Activated naive CD4-positive, alpha-beta T cell treated with anti-CD3 and anti-CD28 coated beads, Interleukin-2, amount 50 U/mL, for 24 hours (primary cell): ENCODE data around the gene UBAP2.
"Not testable (repeated sequence)": the region's sequence is repeated elsewhere in the genome, so short reads cannot be mapped to it uniquely, and the experiment has no call there.

Experiments used
- H3K27ac Mint-ChIP-seq: one replicate; pipeline ENCODE4 v1.8.0; 2021; ENCODE audit warnings: mild to moderate bottlenecking, mixed read lengths
- H3K27me3 Mint-ChIP-seq: one replicate; pipeline ENCODE4 v1.8.0; 2021; ENCODE audit warnings: mixed read lengths
- H3K36me3 Mint-ChIP-seq: one replicate; pipeline ENCODE4 v1.8.0; 2021; ENCODE audit warnings: mixed read lengths
- H3K4me1 Mint-ChIP-seq: one replicate; pipeline ENCODE4 v1.8.0; 2021; ENCODE audit warnings: mixed read lengths
- H3K4me3 Mint-ChIP-seq: one replicate; pipeline ENCODE4 v1.8.0; 2021; ENCODE audit warnings: mild to moderate bottlenecking, mixed read lengths
- H3K9me3 Mint-ChIP-seq: one replicate; pipeline ENCODE4 v1.8.0; 2021; ENCODE audit warnings: mixed read lengths

The UBAP2 gene

GRCh38 chr9:34025062-34025461 lies 23.6 kb downstream of the UBAP2 start:
- Mint-ChIP-seq H3K27ac (no peak overlapping the region), H3K4me3 (no peak overlapping the region), H3K36me3 (no peaks in the 10 kb centered on the region), H3K27me3 (no peaks in the 10 kb centered on the region), H3K4me1 (peaks cover 22% of the 10 kb centered on the region), H3K9me3 (no peaks in the 10 kb centered on the region)

GRCh38 chr9:34024476-34024875 lies 24.2 kb downstream of the UBAP2 start:
- H3K27ac Mint-ChIP-seq, H3K4me3 Mint-ChIP-seq, H3K27me3 Mint-ChIP-seq, H3K9me3 Mint-ChIP-seq, H3K36me3 Mint-ChIP-seq: not testable (repeated sequence)
- H3K4me1 Mint-ChIP-seq: peaks cover 23% of the 10 kb centered on the region

GRCh38 chr9:34016149-34016548 lies 32.5 kb downstream of the UBAP2 start:
- Mint-ChIP-seq H3K9me3 (no peaks in the 10 kb centered on the region), H3K36me3 (peaks cover 2% of the 10 kb centered on the region), H3K27ac (no peak overlapping the region), H3K27me3 (no peaks in the 10 kb centered on the region), H3K4me1 (peaks cover 6% of the 10 kb centered on the region), H3K4me3 (no peak overlapping the region)

- no peak overlapping the region for H3K4me3 Mint-ChIP-seq
- H3K4me1 Mint-ChIP-seq: no peaks in the 10 kb centered on the region
- H3K27ac Mint-ChIP-seq: no peak overlapping the region
- H3K36me3 Mint-ChIP-seq: peaks cover 6% of the 10 kb centered on the region
- H3K9me3 Mint-ChIP-seq: no peaks in the 10 kb centered on the region
- H3K27me3 Mint-ChIP-seq: no peaks in the 10 kb centered on the region
Observed at GRCh38 chr9:34010979-34011378, 37.7 kb downstream of the UBAP2 start.

- Mint-ChIP-seq H3K27me3 (no peaks in the 10 kb centered on the region), H3K36me3 (no peaks in the 10 kb centered on the region), H3K27ac (no peak overlapping the region), H3K4me1 (no peaks in the 10 kb centered on the region), H3K4me3 (no peak overlapping the region), H3K9me3 (no peaks in the 10 kb centered on the region)
Observed at GRCh38 chr9:34001951-34002350, 46.7 kb downstream of the UBAP2 start.

GRCh38 chr9:34001298-34001697 lies 47.4 kb downstream of the UBAP2 start:
- Mint-ChIP-seq H3K27me3 (no peaks in the 10 kb centered on the region), H3K4me3 (no peak overlapping the region), H3K4me1 (no peaks in the 10 kb centered on the region), H3K36me3 (peaks cover 1% of the 10 kb centered on the region), H3K9me3 (no peaks in the 10 kb centered on the region), H3K27ac (no peak overlapping the region)

GRCh38 chr9:33995449-33995848 lies 53.2 kb downstream of the UBAP2 start:
- H3K9me3 Mint-ChIP-seq: no peaks in the 10 kb centered on the region
- no peaks in the 10 kb centered on the region for H3K27me3 Mint-ChIP-seq
- H3K36me3 Mint-ChIP-seq: peaks cover 4% of the 10 kb centered on the region
- H3K4me1 Mint-ChIP-seq: no peaks in the 10 kb centered on the region
- H3K4me3 Mint-ChIP-seq: no peak overlapping the region
- no peak overlapping the region for H3K27ac Mint-ChIP-seq

- Mint-ChIP-seq H3K4me1 (peaks cover 13% of the 10 kb centered on the region), H3K27me3 (no peaks in the 10 kb centered on the region), H3K4me3 (no peak overlapping the region), H3K36me3 (peaks cover 8% of the 10 kb centered on the region), H3K9me3 (no peaks in the 10 kb centered on the region), H3K27ac (no peak overlapping the region)
Observed at GRCh38 chr9:33993104-33993503, 55.6 kb downstream of the UBAP2 start.

- H3K4me1 Mint-ChIP-seq: peaks cover 13% of the 10 kb centered on the region
- H3K9me3 Mint-ChIP-seq: no peaks in the 10 kb centered on the region
- H3K27ac Mint-ChIP-seq: no peak overlapping the region
- no peak overlapping the region for H3K4me3 Mint-ChIP-seq
- no peaks in the 10 kb centered on the region for H3K27me3 Mint-ChIP-seq
- H3K36me3 Mint-ChIP-seq: peaks cover 8% of the 10 kb centered on the region
Observed at GRCh38 chr9:33992632-33993031, 56.1 kb downstream of the UBAP2 start.

- peaks cover 13% of the 10 kb centered on the region for H3K4me1 Mint-ChIP-seq
- no peaks in the 10 kb centered on the region for H3K27me3 Mint-ChIP-seq
- H3K36me3 Mint-ChIP-seq: peaks cover 16% of the 10 kb centered on the region
- peak overlapping the region; percentile 38 for H3K27ac Mint-ChIP-seq
- no peaks in the 10 kb centered on the region for H3K9me3 Mint-ChIP-seq
- H3K4me3 Mint-ChIP-seq: no peak overlapping the region
Observed at GRCh38 chr9:33988219-33988890, 60.3 kb downstream of the UBAP2 start.

GRCh38 chr9:33976414-33976813 lies 72.3 kb downstream of the UBAP2 start:
- H3K27me3 Mint-ChIP-seq: no peaks in the 10 kb centered on the region
- no peak overlapping the region for H3K4me3 Mint-ChIP-seq
- H3K36me3 Mint-ChIP-seq: peaks cover 13% of the 10 kb centered on the region
- H3K27ac Mint-ChIP-seq: peak overlapping the region; percentile 72
- H3K9me3 Mint-ChIP-seq: no peaks in the 10 kb centered on the region
- H3K4me1 Mint-ChIP-seq: no peaks in the 10 kb centered on the region

GRCh38 chr9:33972698-33973097 lies 76.0 kb downstream of the UBAP2 start:
- no peak overlapping the region for H3K4me3 Mint-ChIP-seq
- peaks cover 26% of the 10 kb centered on the region for H3K36me3 Mint-ChIP-seq
- H3K9me3 Mint-ChIP-seq: no peaks in the 10 kb centered on the region
- no peaks in the 10 kb centered on the region for H3K27me3 Mint-ChIP-seq
- no peaks in the 10 kb centered on the region for H3K4me1 Mint-ChIP-seq
- no peak overlapping the region for H3K27ac Mint-ChIP-seq

GRCh38 chr9:33964086-33964768 lies 84.5 kb downstream of the UBAP2 start:
- H3K27me3 Mint-ChIP-seq: no peaks in the 10 kb centered on the region
- H3K4me1 Mint-ChIP-seq: peaks cover 4% of the 10 kb centered on the region
- H3K36me3 Mint-ChIP-seq: peaks cover 17% of the 10 kb centered on the region
- H3K27ac Mint-ChIP-seq: peak overlapping the region; percentile 85
- no peaks in the 10 kb centered on the region for H3K9me3 Mint-ChIP-seq
- H3K4me3 Mint-ChIP-seq: no peak overlapping the region

- not testable (repeated sequence) for H3K4me1 Mint-ChIP-seq, H3K27me3 Mint-ChIP-seq, H3K4me3 Mint-ChIP-seq, H3K9me3 Mint-ChIP-seq, H3K27ac Mint-ChIP-seq
- peaks cover 12% of the 10 kb centered on the region for H3K36me3 Mint-ChIP-seq
Observed at GRCh38 chr9:33962468-33962867, 86.2 kb downstream of the UBAP2 start.

GRCh38 chr9:33959725-33960124 lies 89.0 kb downstream of the UBAP2 start:
- H3K27ac Mint-ChIP-seq: no peak overlapping the region
- peaks cover 4% of the 10 kb centered on the region for H3K4me1 Mint-ChIP-seq
- no peak overlapping the region for H3K4me3 Mint-ChIP-seq
- no peaks in the 10 kb centered on the region for H3K9me3 Mint-ChIP-seq
- H3K27me3 Mint-ChIP-seq: no peaks in the 10 kb centered on the region
- peaks cover 15% of the 10 kb centered on the region for H3K36me3 Mint-ChIP-seq

GRCh38 chr9:33956544-33956943 lies 92.1 kb downstream of the UBAP2 start:
- Mint-ChIP-seq H3K36me3 (peaks cover 18% of the 10 kb centered on the region), H3K9me3 (no peaks in the 10 kb centered on the region), H3K4me3 (no peak overlapping the region), H3K27ac (no peak overlapping the region), H3K4me1 (no peaks in the 10 kb centered on the region), H3K27me3 (no peaks in the 10 kb centered on the region)

GRCh38 chr9:33952066-33952465 lies 96.6 kb downstream of the UBAP2 start:
- H3K27me3 Mint-ChIP-seq: no peaks in the 10 kb centered on the region
- no peak overlapping the region for H3K27ac Mint-ChIP-seq
- no peak overlapping the region for H3K4me3 Mint-ChIP-seq
- no peaks in the 10 kb centered on the region for H3K9me3 Mint-ChIP-seq
- no peaks in the 10 kb centered on the region for H3K4me1 Mint-ChIP-seq
- peaks cover 24% of the 10 kb centered on the region for H3K36me3 Mint-ChIP-seq
